Measurements from ENCODE around the gene C2orf42.

DNA sequence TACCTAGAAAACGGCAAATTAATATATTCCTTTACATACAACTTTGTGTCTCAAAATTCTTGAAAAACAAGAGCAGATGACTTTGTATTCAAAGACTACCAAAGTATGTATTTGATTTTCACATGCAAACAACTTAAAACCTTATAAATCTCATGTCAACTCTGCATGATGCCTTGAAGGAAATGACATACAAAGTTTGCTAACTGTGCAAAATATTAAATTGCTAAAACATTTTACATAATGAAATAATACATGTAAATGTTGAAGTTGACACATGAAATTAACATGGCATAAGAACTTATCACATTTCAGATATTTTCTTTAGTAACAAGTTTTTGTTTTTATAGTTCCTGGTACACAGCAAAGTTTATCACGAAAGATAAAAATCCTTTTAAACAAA is 20.8 kb upstream of the C2orf42 start:
- TF ChIP-seq EP300 (IDR thresholded peaks at IDR 0.05; ENCODE audit: borderline replicate concordance) (no peak), RAD21 (IDR thresholded peaks at IDR 0.05; ENCODE audit: low read depth) (no peak), FOXM1 (IDR thresholded peaks at IDR 0.05; ENCODE audit: borderline replicate concordance, low read depth) (no peak), TAF1 (IDR thresholded peaks at IDR 0.05; ENCODE audit: low read depth) (no peak), YY1 (IDR thresholded peaks at IDR 0.05; ENCODE audit: low read depth) (no peak), EGR1 (IDR thresholded peaks at IDR 0.05) (no peak), TEAD4 (IDR thresholded peaks at IDR 0.05) (no peak), NFIC (IDR thresholded peaks at IDR 0.05) (no peak)
- TF ChIP-seq, protein P1, sequence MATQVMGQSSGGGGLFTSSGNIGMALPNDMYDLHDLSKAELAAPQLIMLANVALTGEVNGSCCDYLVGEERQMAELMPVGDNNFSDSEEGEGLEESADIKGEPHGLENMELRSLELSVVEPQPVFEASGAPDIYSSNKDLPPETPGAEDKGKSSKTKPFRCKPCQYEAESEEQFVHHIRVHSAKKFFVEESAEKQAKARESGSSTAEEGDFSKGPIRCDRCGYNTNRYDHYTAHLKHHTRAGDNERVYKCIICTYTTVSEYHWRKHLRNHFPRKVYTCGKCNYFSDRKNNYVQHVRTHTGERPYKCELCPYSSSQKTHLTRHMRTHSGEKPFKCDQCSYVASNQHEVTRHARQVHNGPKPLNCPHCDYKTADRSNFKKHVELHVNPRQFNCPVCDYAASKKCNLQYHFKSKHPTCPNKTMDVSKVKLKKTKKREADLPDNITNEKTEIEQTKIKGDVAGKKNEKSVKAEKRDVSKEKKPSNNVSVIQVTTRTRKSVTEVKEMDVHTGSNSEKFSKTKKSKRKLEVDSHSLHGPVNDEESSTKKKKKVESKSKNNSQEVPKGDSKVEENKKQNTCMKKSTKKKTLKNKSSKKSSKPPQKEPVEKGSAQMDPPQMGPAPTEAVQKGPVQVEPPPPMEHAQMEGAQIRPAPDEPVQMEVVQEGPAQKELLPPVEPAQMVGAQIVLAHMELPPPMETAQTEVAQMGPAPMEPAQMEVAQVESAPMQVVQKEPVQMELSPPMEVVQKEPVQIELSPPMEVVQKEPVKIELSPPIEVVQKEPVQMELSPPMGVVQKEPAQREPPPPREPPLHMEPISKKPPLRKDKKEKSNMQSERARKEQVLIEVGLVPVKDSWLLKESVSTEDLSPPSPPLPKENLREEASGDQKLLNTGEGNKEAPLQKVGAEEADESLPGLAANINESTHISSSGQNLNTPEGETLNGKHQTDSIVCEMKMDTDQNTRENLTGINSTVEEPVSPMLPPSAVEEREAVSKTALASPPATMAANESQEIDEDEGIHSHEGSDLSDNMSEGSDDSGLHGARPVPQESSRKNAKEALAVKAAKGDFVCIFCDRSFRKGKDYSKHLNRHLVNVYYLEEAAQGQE (IDR thresholded peaks at IDR 0.05; ENCODE audit: low read depth): no peak
- TF ChIP-seq, protein P2, sequence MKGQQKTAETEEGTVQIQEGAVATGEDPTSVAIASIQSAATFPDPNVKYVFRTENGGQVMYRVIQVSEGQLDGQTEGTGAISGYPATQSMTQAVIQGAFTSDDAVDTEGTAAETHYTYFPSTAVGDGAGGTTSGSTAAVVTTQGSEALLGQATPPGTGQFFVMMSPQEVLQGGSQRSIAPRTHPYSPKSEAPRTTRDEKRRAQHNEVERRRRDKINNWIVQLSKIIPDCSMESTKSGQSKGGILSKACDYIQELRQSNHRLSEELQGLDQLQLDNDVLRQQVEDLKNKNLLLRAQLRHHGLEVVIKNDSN (IDR thresholded peaks at IDR 0.05): no peak
- TF ChIP-seq, protein P3, sequence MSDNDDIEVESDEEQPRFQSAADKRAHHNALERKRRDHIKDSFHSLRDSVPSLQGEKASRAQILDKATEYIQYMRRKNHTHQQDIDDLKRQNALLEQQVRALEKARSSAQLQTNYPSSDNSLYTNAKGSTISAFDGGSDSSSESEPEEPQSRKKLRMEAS (IDR thresholded peaks at IDR 0.05): no peak
